BJ (cell line): ENCODE data around the gene NISCH. TPM values are rescaled to one million over a fixed set of nuclear protein-coding genes. Genes with fewer than 3 reads are reported as not detected.

Experiments used
- CTCF ChIA-PET: fragments of 350-600 bp; formaldehyde crosslinking; extraction: SDS; loops from one replicate; lab custom pipeline; 2021; ENCODE audit warnings: antibody characterized with exemption, inconsistent platforms; lab: Yijun Ruan, JAX
- POLR2A ChIA-PET: fragments of 300-600 bp; sonication (Branson Sonifier 250); formaldehyde crosslinking; extraction: SDS; loops from one replicate; lab custom pipeline; 2021; ENCODE audit warnings: antibody characterized with exemption; lab: Charles Lee
- DNase-seq: peaks from one replicate; pipeline ENCODE4 v3.0.0-alpha.2; 2011; ENCODE audit warnings: low read depth
- H3K27me3 ChIP-seq: 2 replicates; pipeline ENCODE4 v1.6.0; 2011; ENCODE audit warnings: low read length; ENCODE audit not compliant: control insufficient read depth, insufficient read depth
- H3K36me3 ChIP-seq: 2 replicates; pipeline ENCODE4 v1.5.1; 2011; ENCODE audit warnings: low read length; ENCODE audit not compliant: control insufficient read depth, insufficient read depth
- H3K4me3 ChIP-seq: 2 replicates; pipeline ENCODE4 v1.5.1; 2011; ENCODE audit warnings: low read depth, mild to moderate bottlenecking, control low read depth, low read length
- CTCF ChIP-seq: IDR thresholded peaks from 2 replicates; pipeline ENCODE4 v1.5.1; 2011; ENCODE audit warnings: low read depth, mild to moderate bottlenecking, control low read depth, inconsistent platforms, low read length, moderate library complexity; ENCODE audit not compliant: insufficient read depth
- polyA minus RNA-seq: library from RNA; depleted of rRNA, polyadenylated mRNA; stranded (reverse); fragments of >200 nt; gene quantifications from 2 replicates; pipeline ENCODE4 v1.2.3, GENCODE V29; 2011; rRNA and poly(A)+ RNA removed
- polyA plus RNA-seq: library from polyadenylated mRNA; depleted of rRNA; stranded (reverse); fragments of >200 nt; gene quantifications from 2 replicates; pipeline ENCODE4 v1.2.3, GENCODE V29; 2011; rRNA removed

Gene NISCH
- polyA plus RNA-seq, result 66.4 and 95.3 TPM in 2 replicates
- 75.1 and 84.2 TPM in 2 replicates for polyA minus RNA-seq

GRCh38 chr3:52455283-52456168 is at the start of gene NISCH:
NISCH (plus strand) TSS chr3:52455604; CDS start chr3:52455642, 38 bp downstream.
- peaks cover 17% of the 10 kb centered on the region for H3K36me3 ChIP-seq
- H3K27me3 ChIP-seq, result no peaks in the 10 kb centered on the region
- no peak for TF ChIP-seq CTCF
- DNase-seq, result no peak
- peak within 1 kb of the TSS; percentile 95 for H3K4me3 ChIP-seq
- CTCF ChIA-PET, result interaction anchor here (4.5 kb wide), 1 partner anchor 9 kb away, joined by 31 read pairs; the partner anchor contains the start of gene SEMA3G
- POLR2A ChIA-PET, result no interaction called here

GRCh38 chr3:52406231-52406661 is 49.2 kb upstream of the NISCH start:
- no peak for DNase-seq
- TF ChIP-seq CTCF, result no peak
- peaks cover 55% of the 10 kb centered on the region for H3K36me3 ChIP-seq
- POLR2A ChIA-PET, result no interaction called here
- no peak overlapping the region for H3K4me3 ChIP-seq
- CTCF ChIA-PET, result interaction anchor here (1.5 kb wide), 1 partner anchor 17 kb away, joined by 3 read pairs; no protein-coding TSS in a partner anchor
- no peaks in the 10 kb centered on the region for H3K27me3 ChIP-seq

- CTCF ChIA-PET, result interaction anchor here (1.5 kb wide), 1 partner anchor 18 kb away, joined by 3 read pairs; no protein-coding TSS in a partner anchor
- POLR2A ChIA-PET, result no interaction called here
- H3K4me3 ChIP-seq, result no peak overlapping the region
- TF ChIP-seq CTCF, result no peak
- no peak for DNase-seq
- peaks cover 51% of the 10 kb centered on the region for H3K36me3 ChIP-seq
- H3K27me3 ChIP-seq, result no peaks in the 10 kb centered on the region
Observed at GRCh38 chr3:52406791-52407510, 48.5 kb upstream of the NISCH start.

GRCh38 chr3:52407779-52408178 is 47.6 kb upstream of the NISCH start:
- ChIA-PET POLR2A (no interaction called here), CTCF (no interaction called here)
- no peak overlapping the region for H3K4me3 ChIP-seq
- TF ChIP-seq CTCF, result no peak
- DNase-seq, result no peak
- H3K27me3 ChIP-seq, result no peaks in the 10 kb centered on the region
- peaks cover 44% of the 10 kb centered on the region for H3K36me3 ChIP-seq

- H3K36me3 ChIP-seq, result peaks cover 38% of the 10 kb centered on the region
- H3K4me3 ChIP-seq, result no peak overlapping the region
- ChIA-PET CTCF (no interaction called here), POLR2A (no interaction called here)
- no peaks in the 10 kb centered on the region for H3K27me3 ChIP-seq
- DNase-seq, result no peak
- TF ChIP-seq CTCF, result no peak
Observed at GRCh38 chr3:52408466-52408865, 46.9 kb upstream of the NISCH start.
